DND-41 (cell line): Measurements from ENCODE around the gene SNX1.

Experiments used
- ATAC-seq: fragments of 200-7000 bp; cut with Tn5 transposase; 3 replicates; pipeline ENCODE4 v1.9.1; 2021; ENCODE audit warnings: low read depth; ENCODE audit not compliant: insufficient read depth
- DNase-seq: peaks from one replicate; pipeline ENCODE4 v3.0.0-alpha.2; 2020
- H2AFZ ChIP-seq: 2 replicates; pipeline ENCODE4 v1.6.0; 2012; ENCODE audit warnings: low read depth, low read length
- H3K27ac ChIP-seq: 2 replicates; pipeline ENCODE4 v1.5.1; 2012; ENCODE audit warnings: low read length, inconsistent platforms
- H3K27me3 ChIP-seq: fragments of 200-600 bp; sonication (generic); 2 replicates; pipeline ENCODE4 v1.6.0; 2012; ENCODE audit warnings: low read length, mild to moderate bottlenecking, inconsistent platforms; ENCODE audit not compliant: insufficient read depth, poor library complexity
- H3K36me3 ChIP-seq: 2 replicates; pipeline ENCODE4 v1.5.1; 2012; ENCODE audit warnings: low read length, inconsistent platforms; ENCODE audit not compliant: insufficient read depth
- H3K4me1 ChIP-seq: 2 replicates; pipeline ENCODE4 v1.5.1; 2012; ENCODE audit warnings: mild to moderate bottlenecking, low read length; ENCODE audit not compliant: insufficient read depth
- H3K4me2 ChIP-seq: 2 replicates; pipeline ENCODE4 v1.6.0; 2012; ENCODE audit warnings: mild to moderate bottlenecking, moderate library complexity, low read length, inconsistent platforms; ENCODE audit not compliant: insufficient read depth
- H3K4me3 ChIP-seq, 2 experiments: fragments of 200-600 bp in 1 of 2; shearing (Covaris generic) in 1 of 2; 2 replicates each; pipeline ENCODE4 v1.5.1; 2012 to 2016; ENCODE audit warnings: inconsistent platforms in 2 of 2, low read length in 2 of 2, mild to moderate bottlenecking in 2 of 2, low read depth in 1 of 2, moderate library complexity in 1 of 2
- H3K79me2 ChIP-seq: 2 replicates; pipeline ENCODE4 v1.6.0; 2012; ENCODE audit warnings: low read length, inconsistent platforms; ENCODE audit not compliant: insufficient read depth
- H3K9ac ChIP-seq: 2 replicates; pipeline ENCODE4 v1.6.0; 2012; ENCODE audit warnings: low read depth, mild to moderate bottlenecking, inconsistent platforms, low read length, moderate library complexity
- H3K9me3 ChIP-seq: 2 replicates; pipeline ENCODE4 v1.5.1; 2012; ENCODE audit warnings: low read length, moderate library complexity, mild to moderate bottlenecking, inconsistent platforms; ENCODE audit not compliant: insufficient read depth, severe bottlenecking
- H4K20me1 ChIP-seq: 2 replicates; pipeline ENCODE4 v1.6.0; 2012; ENCODE audit warnings: low read length; ENCODE audit not compliant: insufficient read depth
- CTCF ChIP-seq: IDR thresholded peaks from 2 replicates; pipeline ENCODE4 v1.5.1; 2012; ENCODE audit warnings: borderline replicate concordance, low read length, moderate library complexity, mild to moderate bottlenecking; ENCODE audit not compliant: poor library complexity, severe bottlenecking; ENCODE audit errors: extremely low read depth
- EZH2 ChIP-seq: IDR thresholded peaks from 3 replicates; pipeline ENCODE4 v1.6.1; 2012; ENCODE audit warnings: borderline replicate concordance, low read depth, mild to moderate bottlenecking, moderate library complexity, low read length, inconsistent platforms; ENCODE audit not compliant: severe bottlenecking

SNX1 gene

GRCh38 chr15:64144192-64144564, 48.4 kb downstream of the SNX1 start:
- Histone ChIP-seq H3K4me2 (no peak overlapping the region), H3K4me3 (no peak overlapping the region), H3K36me3 (peaks cover 24% of the 10 kb centered on the region), H3K27ac (no peak overlapping the region), H3K9me3 (no peaks in the 10 kb centered on the region), H4K20me1 (no peaks in the 10 kb centered on the region; the same call in 1 of the 2 replicates), H3K27me3 (no peaks in the 10 kb centered on the region), H3K4me1 (no peaks in the 10 kb centered on the region), H3K79me2 (no peaks in the 10 kb centered on the region), H3K9ac (no peak overlapping the region), H2AFZ (no peak overlapping the region)
- DNase-seq (no peak), ATAC-seq (no peak)
- TF ChIP-seq EZH2 (no peak), CTCF (no peak)

GRCh38 chr15:64144565-64145281, 48.9 kb downstream of the SNX1 start:
- Histone ChIP-seq H3K27me3 (no peaks in the 10 kb centered on the region), H3K4me3 (no peak overlapping the region), H2AFZ (no peak overlapping the region), H3K4me1 (no peaks in the 10 kb centered on the region), H3K27ac (no peak overlapping the region), H3K4me2 (no peak overlapping the region), H3K9ac (no peak overlapping the region), H3K9me3 (no peaks in the 10 kb centered on the region), H3K79me2 (no peaks in the 10 kb centered on the region), H3K36me3 (peaks cover 24% of the 10 kb centered on the region), H4K20me1 (no peaks in the 10 kb centered on the region; the same call in 1 of the 2 replicates)
- TF ChIP-seq EZH2: no peak
- TF ChIP-seq CTCF: no peak
- no peak for ATAC-seq
- DNase-seq: no peak

- Histone ChIP-seq H3K9me3 (no peaks in the 10 kb centered on the region), H3K27ac (no peak overlapping the region), H3K79me2 (no peaks in the 10 kb centered on the region), H4K20me1 (no peaks in the 10 kb centered on the region; the same call in 1 of the 2 replicates), H3K36me3 (peaks cover 23% of the 10 kb centered on the region), H3K4me3 (no peak overlapping the region), H2AFZ (no peak overlapping the region), H3K4me2 (no peak overlapping the region), H3K27me3 (no peaks in the 10 kb centered on the region), H3K9ac (no peak overlapping the region), H3K4me1 (no peaks in the 10 kb centered on the region)
- ATAC-seq (no peak), DNase-seq (no peak)
- TF ChIP-seq CTCF (no peak), EZH2 (no peak)
Observed at GRCh38 chr15:64146041-64146440, 50.3 kb downstream of the SNX1 start.

- Histone ChIP-seq H2AFZ (no peak overlapping the region), H4K20me1 (no peaks in the 10 kb centered on the region; the same call in 1 of the 2 replicates), H3K4me1 (no peaks in the 10 kb centered on the region), H3K9me3 (no peaks in the 10 kb centered on the region), H3K27me3 (no peaks in the 10 kb centered on the region), H3K36me3 (peaks cover 19% of the 10 kb centered on the region), H3K9ac (no peak overlapping the region), H3K79me2 (no peaks in the 10 kb centered on the region), H3K4me3 (no peak overlapping the region), H3K4me2 (no peak overlapping the region), H3K27ac (no peak overlapping the region)
- no peak for TF ChIP-seq EZH2
- TF ChIP-seq CTCF: no peak
- DNase-seq (no peak), ATAC-seq (no peak)
Observed at GRCh38 chr15:64146520-64146884, 50.7 kb downstream of the SNX1 start.
